ENCODE results near the gene FBXO2.

The FBXO2 gene

DNA sequence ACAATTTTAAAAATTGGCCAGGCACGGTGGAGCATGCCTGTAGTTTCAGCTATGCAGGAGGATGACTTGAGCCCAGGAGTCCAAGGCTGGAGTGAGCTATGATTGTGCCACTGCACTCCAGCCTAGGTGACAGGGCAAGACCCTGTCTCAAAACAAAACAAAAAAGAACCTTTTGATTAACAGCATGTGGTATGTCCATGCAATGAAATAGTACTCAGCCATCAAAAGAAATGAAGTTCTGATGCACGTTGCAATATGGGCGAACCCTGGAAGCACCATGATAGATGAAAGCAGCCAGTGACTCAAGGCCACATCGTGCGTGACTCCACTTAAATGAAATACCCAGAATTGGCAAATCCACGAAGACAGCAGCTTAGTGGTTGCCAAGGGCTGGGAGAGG lies 47.5 kb downstream of the FBXO2 start:
- no peak for DNase-seq (ENCODE audit: low read depth)
- no peak overlapping the region for H3K4me3 ChIP-seq (ENCODE audit: low read depth, low read length)

DNA sequence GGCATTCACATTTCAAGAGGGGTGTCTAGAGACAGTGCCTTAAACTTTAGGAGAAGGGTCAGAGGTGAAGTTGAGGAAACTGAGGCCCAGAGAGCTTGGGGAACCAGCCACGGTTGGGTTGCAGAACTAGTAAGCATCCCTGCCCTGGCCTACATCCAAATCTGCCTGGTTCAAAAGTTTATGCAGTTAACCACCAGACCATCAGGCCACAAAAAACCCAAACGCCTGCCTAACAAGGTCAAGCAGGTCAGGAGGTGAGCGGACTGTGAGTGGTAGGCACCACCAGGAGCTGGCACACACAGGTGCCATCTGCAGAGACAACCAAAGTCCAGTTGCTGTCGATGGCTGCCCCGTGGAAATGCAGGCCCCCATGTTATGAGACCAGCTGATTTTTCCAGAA lies 51.2 kb downstream of the FBXO2 start:
- no peak overlapping the region for H3K4me3 ChIP-seq (ENCODE audit: low read depth, low read length)
- no peak for DNase-seq (ENCODE audit: low read depth)

DNA sequence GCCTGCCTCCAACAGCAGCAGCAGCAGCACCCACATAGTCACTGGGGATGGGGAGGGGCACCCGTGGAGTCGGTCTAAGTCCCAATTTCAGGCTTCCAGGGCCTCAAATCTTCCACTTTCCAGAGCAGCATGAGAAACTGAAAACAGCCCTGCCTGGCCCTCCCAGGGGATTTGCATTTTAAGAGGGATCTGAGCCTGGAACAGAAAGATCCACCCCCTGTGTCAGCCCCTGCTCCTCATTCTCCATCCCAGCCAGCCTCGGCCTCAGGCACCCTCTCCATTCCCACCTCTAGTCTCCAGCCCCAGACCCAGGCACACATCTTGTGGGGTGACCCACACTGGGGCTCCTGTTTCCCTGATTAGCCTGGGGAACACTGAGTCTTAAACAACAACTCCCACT lies 51.8 kb downstream of the FBXO2 start:
- DNase-seq (ENCODE audit: low read depth): no peak
- H3K4me3 ChIP-seq (ENCODE audit: low read depth, low read length): no peak overlapping the region

DNA sequence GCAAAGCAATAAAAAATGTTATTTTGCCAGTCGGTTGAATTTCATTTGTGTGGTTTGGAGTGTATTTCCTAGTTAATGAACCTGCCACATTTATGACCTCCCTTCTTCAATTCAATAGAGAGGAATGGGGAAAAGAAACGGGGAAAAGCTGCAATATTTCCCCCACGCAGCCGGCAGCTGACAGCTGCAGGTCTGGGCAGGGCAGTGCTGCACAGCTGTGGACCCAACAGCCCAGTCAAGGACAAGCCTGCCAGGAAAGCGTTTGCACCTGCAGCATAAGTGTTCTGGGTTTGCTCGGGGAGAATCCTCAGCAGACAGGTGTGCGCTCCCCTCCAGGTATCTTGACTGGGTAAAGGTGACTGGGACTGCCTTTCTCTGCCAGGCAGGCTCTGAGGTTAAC lies 53.4 kb downstream of the FBXO2 start:
- DNase-seq (ENCODE audit: low read depth): no peak
- H3K4me3 ChIP-seq (ENCODE audit: low read depth, low read length): no peak overlapping the region

DNA sequence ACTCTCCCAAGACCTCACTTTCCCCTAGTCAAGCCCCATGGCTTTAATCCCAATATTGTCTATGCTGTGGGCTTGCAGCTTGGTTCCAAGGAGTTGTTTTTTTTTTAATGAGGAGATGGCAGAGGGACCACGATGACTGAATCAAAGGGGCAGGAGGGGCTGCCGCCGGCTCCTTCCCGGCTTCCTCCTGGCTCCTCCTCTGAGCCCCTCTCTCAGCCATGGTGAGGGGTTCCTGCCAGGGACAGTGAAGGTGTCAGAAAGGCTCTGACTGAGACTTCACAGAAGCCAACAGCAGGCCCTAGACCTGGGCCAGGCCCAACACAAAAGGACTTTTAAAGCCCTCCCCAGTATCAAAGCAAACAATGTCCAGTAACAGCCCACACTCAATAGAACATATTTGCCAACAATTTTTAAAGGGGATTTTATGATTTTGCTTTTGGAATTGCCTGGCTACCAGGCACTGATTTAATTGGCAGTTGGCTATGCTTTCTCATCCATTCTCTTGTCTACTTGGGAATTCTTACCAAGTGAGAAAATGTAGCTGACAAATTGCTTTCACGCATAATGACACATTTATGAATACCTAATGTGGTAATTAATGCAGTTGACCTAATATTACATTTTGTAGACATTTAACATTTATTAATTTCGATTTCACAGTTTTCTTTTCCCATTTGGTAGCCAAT lies 54.2 kb downstream of the FBXO2 start:
- DNase-seq (ENCODE audit: low read depth): no peak
- no peak overlapping the region for H3K4me3 ChIP-seq (ENCODE audit: low read depth, low read length)

DNA sequence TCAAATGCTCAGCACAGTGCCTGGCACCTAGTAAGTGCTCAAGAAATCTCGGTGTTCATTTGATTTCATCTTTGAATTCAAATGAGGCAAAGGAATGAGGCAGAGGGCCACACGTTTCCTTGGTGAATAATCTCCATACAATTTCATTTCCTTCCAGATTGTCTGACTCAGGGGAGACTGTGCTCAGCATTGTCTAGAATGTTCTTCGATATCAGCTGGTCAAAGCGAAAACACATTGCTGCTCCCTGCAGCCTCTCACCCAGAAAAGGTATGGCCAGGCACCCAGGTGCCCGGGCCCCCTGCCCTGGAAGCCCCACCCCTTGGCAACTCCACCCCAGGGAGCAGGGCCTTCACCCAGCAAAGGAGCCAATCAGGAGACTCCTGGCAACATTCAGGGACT lies 55.8 kb downstream of the FBXO2 start:
- DNase-seq (ENCODE audit: low read depth): no peak
- no peak overlapping the region for H3K4me3 ChIP-seq (ENCODE audit: low read depth, low read length)

Measured in skeletal muscle cell (primary cell).